Panc1 (cell line): ENCODE measurements around the gene EMSY.

Source experiments
- CTCF ChIP-seq: fragments of 450-650 bp; IDR thresholded peaks from 2 replicates; pipeline ENCODE4 v1.5.1; 2017; ENCODE audit warnings: mild to moderate bottlenecking
- POLR2AphosphoS5 ChIP-seq: IDR thresholded peaks from 2 replicates; pipeline ENCODE4 v1.6.1; 2012; ENCODE audit warnings: mild to moderate bottlenecking, low read depth, low read length, moderate library complexity
- SIN3A ChIP-seq: IDR thresholded peaks from 2 replicates; pipeline ENCODE4 v1.6.1; 2012; ENCODE audit warnings: low read depth, mild to moderate bottlenecking, low read length, moderate library complexity, borderline replicate concordance; ENCODE audit not compliant: insufficient read depth

- no peak for TF ChIP-seq CTCF
- TF ChIP-seq SIN3A, result no peak
- TF ChIP-seq POLR2AphosphoS5, result no peak
Observed at GRCh38 chr11:76526878-76527277, 82.1 kb downstream of the EMSY start.
